WTC11 (cell line): ENCODE results near the gene B3GAT3. TPM values are rescaled to one million over a fixed set of nuclear protein-coding genes. Genes with fewer than 3 reads are reported as not detected.

ENCODE experiments used
- ATAC-seq: fragments of 200-7000 bp; cut with Tn5 transposase; 2 replicates; pipeline ENCODE4 v1.10.0; 2021; ENCODE audit warnings: mild to moderate bottlenecking, moderate library complexity
- CTCF ChIA-PET: fragments of 300-600 bp; sonication (Branson Sonifier 250); formaldehyde crosslinking; loops from one replicate; lab custom pipeline; 2021; ENCODE audit warnings: antibody characterized with exemption; lab: Charles Lee
- POLR2A ChIA-PET: fragments of 350-600 bp; sonication (Branson Sonifier 250); formaldehyde crosslinking; loops from one replicate; lab custom pipeline; 2021; ENCODE audit warnings: antibody characterized with exemption; lab: Charles Lee
- DNase-seq: peaks from one replicate; pipeline ENCODE4 v3.0.0; 2021; ENCODE audit warnings: low spot score
- H3K27ac Mint-ChIP-seq: 2 replicates; pipeline ENCODE4 v1.8.0; 2021; ENCODE audit warnings: mixed read lengths
- H3K27me3 Mint-ChIP-seq: 2 replicates; pipeline ENCODE4 v1.8.0; 2021; ENCODE audit warnings: low read depth, mild to moderate bottlenecking, moderate library complexity, mixed read lengths
- H3K36me3 Mint-ChIP-seq: 2 replicates; pipeline ENCODE4 v1.8.0; 2021; ENCODE audit warnings: mixed read lengths
- H3K4me1 Mint-ChIP-seq: 2 replicates; pipeline ENCODE4 v1.8.0; 2022; ENCODE audit warnings: mixed read lengths
- H3K4me3 Mint-ChIP-seq: 2 replicates; pipeline ENCODE4 v1.8.0; 2021; ENCODE audit warnings: mild to moderate bottlenecking, moderate library complexity, mixed read lengths
- H3K9me3 Mint-ChIP-seq: 2 replicates; pipeline ENCODE4 v1.8.0; 2021; ENCODE audit warnings: mixed read lengths
- CREB1 ChIP-seq: sonication (generic); formaldehyde crosslinking; IDR thresholded peaks from 2 replicates; pipeline ENCODE4 v1.8.0; 2023; ENCODE audit warnings: mild to moderate bottlenecking, missing genetic modification reagents
- ELF4 ChIP-seq: sonication (generic); formaldehyde crosslinking; IDR thresholded peaks from 2 replicates; pipeline ENCODE4 v1.8.1; 2022; ENCODE audit warnings: low read depth, mild to moderate bottlenecking, moderate library complexity, missing genetic modification reagents
- FOXK1 ChIP-seq: sonication (generic); formaldehyde crosslinking; IDR thresholded peaks from 2 replicates; pipeline ENCODE4 v1.8.0; 2022; ENCODE audit warnings: mild to moderate bottlenecking, moderate library complexity, missing genetic modification reagents
- FOXP1 ChIP-seq: sonication (generic); formaldehyde crosslinking; IDR thresholded peaks from 2 replicates; pipeline ENCODE4 v1.8.0; 2022; ENCODE audit warnings: missing genetic modification reagents, mild to moderate bottlenecking, moderate library complexity, borderline replicate concordance
- GRHL2 ChIP-seq: fragments of 250-450 bp; sonication (Bioruptor Pico); IDR thresholded peaks from 2 replicates; pipeline ENCODE4 v1.8.0; 2022; ENCODE audit warnings: mild to moderate bottlenecking, moderate library complexity; ENCODE audit not compliant: insufficient replicate concordance, severe bottlenecking
- GTF2I ChIP-seq: fragments of 250-450 bp; sonication (Bioruptor Pico); conservative IDR thresholded peaks from 2 replicates; pipeline ENCODE4 v1.4.0; 2021; ENCODE audit warnings: mild to moderate bottlenecking
- HMGA2 ChIP-seq: fragments of 250-450 bp; sonication (Bioruptor Pico); IDR thresholded peaks from 2 replicates; pipeline ENCODE4 v1.4.0; 2021; ENCODE audit warnings: mild to moderate bottlenecking, moderate library complexity
- IRF2 ChIP-seq: sonication (generic); formaldehyde crosslinking; IDR thresholded peaks from 2 replicates; pipeline ENCODE4 v1.8.0; 2022; ENCODE audit warnings: low read depth, missing genetic modification reagents, borderline replicate concordance
- KAT7 ChIP-seq: sonication (generic); formaldehyde crosslinking; IDR thresholded peaks from 2 replicates; pipeline ENCODE4 v1.8.1; 2023; ENCODE audit warnings: missing genetic modification reagents, mild to moderate bottlenecking, borderline replicate concordance
- ZNF317 ChIP-seq: sonication (generic); formaldehyde crosslinking; IDR thresholded peaks from 2 replicates; pipeline ENCODE4 v1.8.1; 2023; ENCODE audit warnings: low read depth, mild to moderate bottlenecking, moderate library complexity, missing genetic modification reagents, borderline replicate concordance
- ZNF423 ChIP-seq: fragments of 250-450 bp; sonication (Bioruptor Pico); IDR thresholded peaks from 2 replicates; pipeline ENCODE4 v2.1.2; 2022; ENCODE audit warnings: mild to moderate bottlenecking, moderate library complexity
- ZNF671 ChIP-seq: fragments of 250-450 bp; sonication (Bioruptor Pico); IDR thresholded peaks from 2 replicates; pipeline ENCODE4 v1.8.0; 2021; ENCODE audit warnings: mild to moderate bottlenecking
- total RNA-seq: library from RNA; stranded (reverse); gene quantifications from 3 replicates; pipeline ENCODE4 v1.2.3, GENCODE V29; 2021
- TF ChIP-seq, protein P1 (sequence below): sonication (generic); formaldehyde crosslinking; IDR thresholded peaks from 2 replicates; pipeline ENCODE4 v1.8.1; 2023; ENCODE audit warnings: mild to moderate bottlenecking, missing genetic modification reagents, borderline replicate concordance
- TF ChIP-seq, protein P2 (sequence below): sonication (generic); formaldehyde crosslinking; IDR thresholded peaks from 2 replicates; pipeline ENCODE4 v1.8.0; 2022; ENCODE audit warnings: mild to moderate bottlenecking, missing genetic modification reagents
- TF ChIP-seq, protein P3 (sequence below): sonication (generic); formaldehyde crosslinking; IDR thresholded peaks from 2 replicates; pipeline ENCODE4 v1.8.0; 2022; ENCODE audit warnings: mild to moderate bottlenecking, missing genetic modification reagents
- TF ChIP-seq, protein P4 (sequence below): sonication (generic); formaldehyde crosslinking; IDR thresholded peaks from 2 replicates; pipeline ENCODE4 v1.8.1; 2023; ENCODE audit warnings: mild to moderate bottlenecking, moderate library complexity, missing genetic modification reagents

The B3GAT3 gene
- total RNA-seq, 1 experiment from 2014 or later: 43.9 TPM

DNA sequence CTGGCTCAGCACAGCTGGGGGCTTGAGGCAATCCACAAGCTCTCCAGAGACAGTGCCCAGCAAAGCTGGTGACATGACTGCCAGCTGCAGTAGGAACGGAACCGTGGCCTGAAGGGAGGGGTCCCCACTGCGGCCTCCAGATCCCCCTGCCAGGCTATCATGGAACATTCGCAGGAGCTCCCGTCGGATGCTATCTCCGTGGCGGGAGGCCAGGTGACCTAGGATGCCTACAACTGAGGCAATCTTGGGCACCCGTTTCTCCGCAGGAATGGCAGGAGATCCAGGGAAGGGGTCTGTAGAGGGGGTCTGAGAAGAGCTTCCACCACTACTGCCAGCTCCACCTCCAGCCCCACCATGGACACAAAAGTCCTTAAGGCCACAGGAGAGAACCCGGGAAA lies 27.2 kb upstream of the B3GAT3 start:
- TF ChIP-seq, protein P1, sequence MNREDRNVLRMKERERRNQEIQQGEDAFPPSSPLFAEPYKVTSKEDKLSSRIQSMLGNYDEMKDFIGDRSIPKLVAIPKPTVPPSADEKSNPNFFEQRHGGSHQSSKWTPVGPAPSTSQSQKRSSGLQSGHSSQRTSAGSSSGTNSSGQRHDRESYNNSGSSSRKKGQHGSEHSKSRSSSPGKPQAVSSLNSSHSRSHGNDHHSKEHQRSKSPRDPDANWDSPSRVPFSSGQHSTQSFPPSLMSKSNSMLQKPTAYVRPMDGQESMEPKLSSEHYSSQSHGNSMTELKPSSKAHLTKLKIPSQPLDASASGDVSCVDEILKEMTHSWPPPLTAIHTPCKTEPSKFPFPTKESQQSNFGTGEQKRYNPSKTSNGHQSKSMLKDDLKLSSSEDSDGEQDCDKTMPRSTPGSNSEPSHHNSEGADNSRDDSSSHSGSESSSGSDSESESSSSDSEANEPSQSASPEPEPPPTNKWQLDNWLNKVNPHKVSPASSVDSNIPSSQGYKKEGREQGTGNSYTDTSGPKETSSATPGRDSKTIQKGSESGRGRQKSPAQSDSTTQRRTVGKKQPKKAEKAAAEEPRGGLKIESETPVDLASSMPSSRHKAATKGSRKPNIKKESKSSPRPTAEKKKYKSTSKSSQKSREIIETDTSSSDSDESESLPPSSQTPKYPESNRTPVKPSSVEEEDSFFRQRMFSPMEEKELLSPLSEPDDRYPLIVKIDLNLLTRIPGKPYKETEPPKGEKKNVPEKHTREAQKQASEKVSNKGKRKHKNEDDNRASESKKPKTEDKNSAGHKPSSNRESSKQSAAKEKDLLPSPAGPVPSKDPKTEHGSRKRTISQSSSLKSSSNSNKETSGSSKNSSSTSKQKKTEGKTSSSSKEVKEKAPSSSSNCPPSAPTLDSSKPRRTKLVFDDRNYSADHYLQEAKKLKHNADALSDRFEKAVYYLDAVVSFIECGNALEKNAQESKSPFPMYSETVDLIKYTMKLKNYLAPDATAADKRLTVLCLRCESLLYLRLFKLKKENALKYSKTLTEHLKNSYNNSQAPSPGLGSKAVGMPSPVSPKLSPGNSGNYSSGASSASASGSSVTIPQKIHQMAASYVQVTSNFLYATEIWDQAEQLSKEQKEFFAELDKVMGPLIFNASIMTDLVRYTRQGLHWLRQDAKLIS (CRISPR knock-in tag): no peak
- TF ChIP-seq, protein P2, sequence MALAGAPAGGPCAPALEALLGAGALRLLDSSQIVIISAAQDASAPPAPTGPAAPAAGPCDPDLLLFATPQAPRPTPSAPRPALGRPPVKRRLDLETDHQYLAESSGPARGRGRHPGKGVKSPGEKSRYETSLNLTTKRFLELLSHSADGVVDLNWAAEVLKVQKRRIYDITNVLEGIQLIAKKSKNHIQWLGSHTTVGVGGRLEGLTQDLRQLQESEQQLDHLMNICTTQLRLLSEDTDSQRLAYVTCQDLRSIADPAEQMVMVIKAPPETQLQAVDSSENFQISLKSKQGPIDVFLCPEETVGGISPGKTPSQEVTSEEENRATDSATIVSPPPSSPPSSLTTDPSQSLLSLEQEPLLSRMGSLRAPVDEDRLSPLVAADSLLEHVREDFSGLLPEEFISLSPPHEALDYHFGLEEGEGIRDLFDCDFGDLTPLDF (CRISPR knock-in tag): no peak
- no peak for TF ChIP-seq ZNF423 (CRISPR knock-in tag)
- no peak for TF ChIP-seq GTF2I (CRISPR knock-in tag)
- TF ChIP-seq ELF4 (CRISPR knock-in tag): no peak
- no peak for TF ChIP-seq CREB1 (CRISPR knock-in tag)
- TF ChIP-seq GRHL2: no peak
- no peak for ATAC-seq
- no peak overlapping the region for H3K27ac Mint-ChIP-seq
- H3K9me3 Mint-ChIP-seq: no peaks in the 10 kb centered on the region
- ChIA-PET POLR2A (interaction anchor here (1.1 to 6.3 kb wide), 3 partner anchors 16 to 57 kb away, joined by 3 to 42 read pairs (median 8); partner anchors contain the start of genes C11orf98, CSKMT and TUT1), CTCF (no interaction called here)
- no peak overlapping the region for H3K4me3 Mint-ChIP-seq
- peaks cover 18% of the 10 kb centered on the region for H3K4me1 Mint-ChIP-seq
- H3K27me3 Mint-ChIP-seq: no peaks in the 10 kb centered on the region
- H3K36me3 Mint-ChIP-seq: peaks cover 28% of the 10 kb centered on the region
- DNase-seq: no peak

DNA sequence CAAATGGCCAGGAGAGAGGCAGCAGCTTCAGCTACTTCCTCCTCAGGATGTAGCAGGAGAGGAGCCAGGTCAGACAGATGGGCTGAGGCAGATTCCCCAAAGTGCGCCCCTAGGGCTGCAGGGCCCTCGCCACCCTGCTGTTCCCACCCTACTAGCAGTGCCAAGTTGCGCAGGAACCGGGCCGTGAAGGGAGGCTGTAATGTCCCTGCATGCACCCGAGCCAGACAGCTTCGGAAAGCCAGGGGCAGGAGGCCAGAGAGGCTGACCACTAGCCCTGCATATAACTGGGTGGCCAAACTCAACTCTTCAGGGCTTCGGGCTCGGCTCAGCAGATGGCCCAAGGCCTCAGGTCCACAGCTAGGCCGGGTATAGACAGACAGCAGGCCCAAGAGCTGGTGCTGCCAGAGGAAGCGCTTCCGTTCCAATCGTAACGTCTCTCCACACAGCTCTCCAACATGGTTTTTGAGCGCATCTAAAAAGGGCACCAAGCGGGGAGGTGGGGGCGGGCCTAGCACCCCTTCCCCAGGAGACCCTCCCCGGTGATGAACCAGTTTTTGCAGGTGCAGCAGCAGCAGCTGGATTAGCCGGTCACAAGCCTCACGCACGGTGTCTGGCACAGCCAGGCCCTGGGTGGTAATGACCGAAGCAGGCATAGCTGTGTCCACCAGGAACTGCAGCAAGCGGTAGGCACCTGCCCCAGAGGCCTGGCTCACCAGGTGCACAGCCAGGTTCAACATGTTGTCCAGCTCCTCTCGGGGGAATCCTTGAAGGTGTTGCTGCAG lies 26.6 kb upstream of the B3GAT3 start:
- Mint-ChIP-seq H3K27ac (no peak overlapping the region), H3K4me3 (no peak overlapping the region), H3K27me3 (no peaks in the 10 kb centered on the region), H3K9me3 (no peaks in the 10 kb centered on the region), H3K4me1 (peaks cover 15% of the 10 kb centered on the region), H3K36me3 (peaks cover 30% of the 10 kb centered on the region)
- TF ChIP-seq ZNF423 (CRISPR knock-in tag) (no peak), HMGA2 (CRISPR knock-in tag) (no peak), IRF2 (CRISPR knock-in tag) (no peak), FOXK1 (no peak), ZNF317 (CRISPR knock-in tag) (no peak), ELF4 (CRISPR knock-in tag) (no peak), ZNF671 (CRISPR knock-in tag) (no peak)
- TF ChIP-seq, protein P3, sequence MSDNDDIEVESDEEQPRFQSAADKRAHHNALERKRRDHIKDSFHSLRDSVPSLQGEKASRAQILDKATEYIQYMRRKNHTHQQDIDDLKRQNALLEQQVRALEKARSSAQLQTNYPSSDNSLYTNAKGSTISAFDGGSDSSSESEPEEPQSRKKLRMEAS: no peak
- DNase-seq (no peak), ATAC-seq (no peak)
- CTCF ChIA-PET: interaction anchor here (0.8 kb wide), 1 partner anchor 17 kb away, joined by 3 read pairs; the partner anchor contains the start of genes C11orf98 and CSKMT
- POLR2A ChIA-PET: interaction anchor here (0.5 to 6.3 kb wide), 4 partner anchors 17 to 209 kb away, joined by 4 to 42 read pairs (median 8); partner anchors contain the start of genes C11orf98, CSKMT, STX5 and TUT1

DNA sequence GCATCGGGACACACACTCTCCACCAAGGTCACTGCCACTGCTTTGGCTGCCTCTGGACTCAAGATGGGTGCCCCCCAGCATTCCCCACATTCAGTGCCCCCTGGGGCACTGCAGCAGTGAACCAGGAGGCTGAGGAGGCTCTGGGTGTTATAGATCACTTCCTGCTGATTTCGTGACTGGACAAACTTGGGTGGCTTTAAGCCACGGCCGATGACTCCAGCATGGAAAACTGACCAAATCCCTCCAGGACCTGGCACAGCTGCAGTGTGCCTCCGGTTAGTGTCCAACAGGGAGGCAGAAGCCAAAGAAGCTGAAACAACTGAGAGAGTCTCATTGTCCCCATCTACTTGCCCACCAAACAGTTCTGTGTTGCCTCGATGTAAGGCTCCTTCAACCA lies 25.8 kb upstream of the B3GAT3 start:
- Mint-ChIP-seq H3K9me3 (no peaks in the 10 kb centered on the region), H3K36me3 (peaks cover 34% of the 10 kb centered on the region), H3K27me3 (no peaks in the 10 kb centered on the region), H3K4me3 (no peak overlapping the region), H3K4me1 (peaks cover 14% of the 10 kb centered on the region), H3K27ac (no peak overlapping the region; the same call in 1 of the 2 replicates)
- no peak for TF ChIP-seq FOXP1 (CRISPR knock-in tag)
- no peak for TF ChIP-seq KAT7 (CRISPR knock-in tag)
- TF ChIP-seq ZNF317 (CRISPR knock-in tag): no peak
- TF ChIP-seq, protein P4, sequence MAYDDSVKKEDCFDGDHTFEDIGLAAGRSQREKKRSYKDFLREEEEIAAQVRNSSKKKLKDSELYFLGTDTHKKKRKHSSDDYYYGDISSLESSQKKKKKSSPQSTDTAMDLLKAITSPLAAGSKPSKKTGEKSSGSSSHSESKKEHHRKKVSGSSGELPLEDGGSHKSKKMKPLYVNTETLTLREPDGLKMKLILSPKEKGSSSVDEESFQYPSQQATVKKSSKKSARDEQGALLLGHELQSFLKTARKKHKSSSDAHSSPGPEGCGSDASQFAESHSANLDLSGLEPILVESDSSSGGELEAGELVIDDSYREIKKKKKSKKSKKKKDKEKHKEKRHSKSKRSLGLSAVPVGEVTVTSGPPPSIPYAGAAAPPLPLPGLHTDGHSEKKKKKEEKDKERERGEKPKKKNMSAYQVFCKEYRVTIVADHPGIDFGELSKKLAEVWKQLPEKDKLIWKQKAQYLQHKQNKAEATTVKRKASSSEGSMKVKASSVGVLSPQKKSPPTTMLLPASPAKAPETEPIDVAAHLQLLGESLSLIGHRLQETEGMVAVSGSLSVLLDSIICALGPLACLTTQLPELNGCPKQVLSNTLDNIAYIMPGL (CRISPR knock-in tag): no peak
- POLR2A ChIA-PET: interaction anchor here (0.5 to 6.3 kb wide), 5 partner anchors 18 to 209 kb away, joined by 4 to 42 read pairs (median 9); partner anchors contain the start of genes C11orf98, CSKMT, LBHD1 and STX5
- no peak for DNase-seq
- CTCF ChIA-PET: interaction anchor here (0.8 to 1.1 kb wide), 2 partner anchors 17 kb away, joined by 3 to 4 read pairs; partner anchors contain the start of genes C11orf98 and CSKMT
- no peak for ATAC-seq
